NCI-H446 treated with DMSO at 0.1 percent for 48 hours (cell line): ENCODE measurements around the gene CST1.
"Not testable (repeated sequence)": the region's sequence is repeated elsewhere in the genome, so short reads cannot be mapped to it uniquely, and the experiment has no call there.

ENCODE experiments used
- DNase-seq: peaks from one replicate; lab custom pipeline; 2025; lab: John Stamatoyannopoulos, UW

CST1 gene, protein sequence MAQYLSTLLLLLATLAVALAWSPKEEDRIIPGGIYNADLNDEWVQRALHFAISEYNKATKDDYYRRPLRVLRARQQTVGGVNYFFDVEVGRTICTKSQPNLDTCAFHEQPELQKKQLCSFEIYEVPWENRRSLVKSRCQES

DNA sequence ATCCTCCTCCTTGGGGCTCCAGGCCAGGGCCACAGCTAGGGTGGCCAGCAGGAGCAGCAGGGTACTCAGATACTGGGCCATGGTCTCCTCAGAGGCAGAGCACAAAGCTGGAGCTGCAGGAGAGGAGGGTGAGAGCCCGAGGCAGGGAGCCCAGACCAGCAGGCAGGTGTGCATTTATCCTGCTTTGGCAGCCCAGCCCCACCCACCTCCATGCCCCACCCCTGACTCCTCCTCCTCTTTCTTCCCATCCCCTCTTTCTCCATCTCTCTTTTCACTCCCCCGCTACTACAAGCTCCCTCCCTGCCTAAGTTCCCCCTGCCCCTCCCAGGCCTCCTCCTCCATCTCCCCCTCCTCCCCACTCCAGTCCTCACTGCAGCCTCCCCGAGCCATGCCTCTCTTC is at the start of gene CST1:
CST1 (minus strand) TSS at position 150 of the 400 bp plus-strand sequence; CDS start at position 81, 69 bp downstream.
- not testable (repeated sequence) for DNase-seq

DNA sequence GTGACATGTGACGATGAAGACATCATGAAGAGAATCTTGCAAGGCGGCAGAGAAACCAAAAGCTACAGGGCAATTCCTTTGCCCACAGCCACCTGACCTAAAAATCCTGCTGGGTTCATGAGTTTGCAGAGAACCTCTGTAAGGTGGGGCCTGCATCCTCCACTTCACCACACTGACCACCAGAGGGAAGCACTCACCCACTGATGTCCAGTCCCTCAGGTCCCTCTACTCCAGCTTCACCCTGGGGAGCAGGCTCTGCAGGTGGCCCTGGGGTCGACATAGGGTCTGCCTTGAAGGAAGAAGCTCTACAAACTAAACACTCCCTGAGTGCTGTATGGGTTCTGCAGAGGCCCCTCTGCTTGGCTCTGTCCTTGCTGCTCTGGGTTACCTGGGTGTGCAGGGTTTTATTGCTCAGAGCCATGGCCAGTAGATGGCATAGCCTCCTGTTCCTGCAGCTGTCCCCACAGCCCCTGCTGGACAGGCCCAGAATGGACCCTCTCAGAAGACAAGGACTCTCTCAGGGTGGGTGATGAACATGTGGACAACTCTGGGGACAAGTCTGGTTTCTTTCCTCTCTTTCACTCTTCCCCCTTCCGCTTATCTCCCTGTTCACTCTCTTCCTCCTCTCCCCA is 48.6 kb upstream of the CST1 start:
- not testable (repeated sequence) for DNase-seq

DNA sequence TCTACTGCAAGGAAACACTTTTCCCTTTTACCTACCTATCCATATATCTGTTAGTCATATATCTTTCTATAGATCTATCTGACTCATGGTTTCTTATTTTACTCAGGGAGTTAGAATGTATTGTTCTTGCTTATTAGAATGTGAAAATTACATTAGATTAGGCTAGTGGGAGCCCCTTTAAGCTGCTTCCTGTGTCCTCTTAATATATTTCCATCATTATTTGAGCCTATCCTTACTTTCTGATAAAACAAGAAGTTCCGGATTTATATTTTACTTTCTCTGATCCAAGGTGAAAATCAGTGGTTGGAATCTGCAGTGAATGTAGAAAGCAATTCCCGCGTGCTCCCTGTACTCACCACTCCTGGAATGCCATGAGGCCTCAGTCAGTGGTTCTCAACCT is 44.8 kb upstream of the CST1 start:
- DNase-seq: no peak

DNA sequence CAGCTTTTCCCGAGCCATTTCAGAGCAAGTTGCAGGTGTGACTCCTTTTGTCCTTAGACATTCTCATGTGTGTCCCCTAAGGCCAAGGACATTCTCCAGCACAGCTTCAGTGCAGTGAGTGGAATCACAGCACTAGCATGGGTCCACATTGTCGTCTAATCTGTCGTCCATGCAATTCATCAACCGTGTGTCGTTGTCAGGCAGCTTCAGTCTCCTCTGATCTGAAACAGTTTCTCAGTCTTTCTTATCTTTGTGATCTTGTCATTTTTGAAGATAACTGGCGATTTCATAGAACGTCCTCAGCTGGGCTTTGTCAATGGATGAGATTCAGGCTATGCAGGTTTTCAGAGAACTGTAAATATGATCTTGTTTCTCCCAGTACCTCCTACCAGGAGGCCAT is 44.1 kb upstream of the CST1 start:
- DNase-seq: no peak

DNA sequence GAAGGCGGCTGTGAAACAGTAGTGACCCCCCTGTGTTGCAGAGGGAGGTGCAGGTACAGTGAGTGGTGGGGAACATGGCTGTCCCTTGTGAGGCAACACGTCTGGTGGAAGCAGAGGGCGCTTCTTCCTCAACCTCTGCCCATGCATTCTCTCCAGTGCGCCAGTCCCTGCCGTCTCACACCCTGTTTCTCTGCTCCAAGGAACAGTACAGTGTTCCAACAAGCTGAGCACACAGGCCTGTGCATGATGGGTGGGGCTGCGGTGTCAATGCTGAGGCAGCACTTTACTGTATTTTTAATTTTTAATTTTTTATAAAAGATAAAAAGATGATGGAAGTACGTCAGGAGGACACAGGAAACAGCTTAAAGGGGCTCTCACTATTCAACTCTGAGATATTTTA is 43.3 kb upstream of the CST1 start:
- DNase-seq: no peak

DNA sequence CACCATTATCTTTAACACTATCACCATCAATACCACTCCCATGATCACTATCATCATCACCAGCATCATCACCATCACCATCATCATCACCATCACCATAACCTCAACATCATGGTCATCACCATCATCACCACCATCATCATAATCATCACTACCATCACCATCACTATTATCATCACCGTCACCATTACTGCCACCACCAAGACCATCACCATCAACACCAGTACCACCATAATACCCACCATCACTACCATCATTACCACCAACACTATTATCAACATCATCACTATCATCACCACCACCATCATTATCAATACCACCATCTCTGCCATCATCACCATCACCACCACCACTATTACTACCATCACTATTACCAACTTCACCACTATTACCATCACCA is 32.7 kb upstream of the CST1 start:
- DNase-seq: no peak

DNA sequence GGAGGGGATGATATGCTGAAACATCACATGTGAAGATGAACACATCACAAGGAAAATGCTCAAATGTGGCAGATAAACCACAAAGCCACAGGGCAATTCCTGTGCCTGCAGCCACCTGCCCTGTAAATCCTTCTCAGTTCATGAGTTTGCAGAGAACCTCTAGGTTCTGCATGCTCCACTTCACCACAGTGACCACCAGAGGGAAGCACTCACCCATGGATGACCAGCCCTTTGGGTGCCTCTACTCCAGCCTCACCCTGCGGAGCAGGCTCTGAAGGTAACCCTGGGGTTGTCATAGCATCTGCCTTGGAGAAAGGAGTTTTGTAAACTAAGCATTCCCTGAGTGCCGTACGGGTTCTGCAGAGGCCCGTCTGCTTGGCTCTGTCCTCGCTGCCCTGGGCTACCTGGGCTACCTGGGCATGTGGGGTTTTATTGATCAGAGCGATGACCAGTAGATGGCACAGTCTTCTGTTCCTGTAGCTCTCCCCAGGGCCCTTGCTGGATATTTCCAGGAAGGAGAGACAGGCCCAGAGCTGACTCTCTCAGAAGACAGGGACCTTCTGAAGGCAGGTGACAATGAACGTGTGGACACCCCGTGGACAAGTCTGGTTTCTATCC is 31.7 kb upstream of the CST1 start:
- DNase-seq: no peak

DNA sequence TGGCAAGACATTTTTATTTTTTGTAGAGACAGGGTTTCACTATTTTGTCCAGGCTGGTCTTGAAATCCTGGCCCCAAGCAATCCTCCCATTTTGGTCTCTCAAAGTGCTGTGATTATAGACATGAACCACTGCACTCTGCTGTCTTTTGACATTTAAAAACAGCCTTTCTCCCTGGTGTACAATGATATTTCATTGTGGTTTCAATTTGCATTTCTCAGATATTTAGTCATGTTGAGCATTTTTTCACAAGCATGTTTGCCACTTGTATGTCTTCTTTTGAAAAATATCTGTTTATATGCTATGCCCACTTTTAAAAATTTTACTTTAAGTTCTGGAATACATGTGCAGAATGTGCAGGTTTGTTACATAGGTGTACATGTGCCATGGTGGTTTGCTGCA is 27.9 kb upstream of the CST1 start:
- not testable (repeated sequence) for DNase-seq

DNA sequence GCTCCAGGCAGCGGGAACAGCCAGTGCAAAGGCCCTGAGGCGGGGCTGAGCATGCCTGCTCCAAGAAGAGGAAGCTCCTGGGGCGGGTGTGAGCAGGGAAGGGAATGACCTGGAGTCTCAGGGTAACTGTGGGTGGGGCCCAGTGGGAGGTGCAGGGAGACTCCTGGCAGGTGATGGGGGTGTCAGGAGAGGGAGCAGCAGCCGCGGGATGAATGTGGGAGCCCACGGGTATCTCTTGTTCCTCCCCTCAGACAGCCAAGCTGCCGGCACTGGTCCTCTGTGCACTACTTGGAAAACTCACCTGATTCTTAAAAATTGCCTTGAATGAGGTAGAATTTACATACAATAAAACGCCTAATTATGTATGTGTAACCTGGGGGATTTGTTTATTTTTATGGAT is 26.6 kb upstream of the CST1 start:
- DNase-seq: not testable (repeated sequence)

DNA sequence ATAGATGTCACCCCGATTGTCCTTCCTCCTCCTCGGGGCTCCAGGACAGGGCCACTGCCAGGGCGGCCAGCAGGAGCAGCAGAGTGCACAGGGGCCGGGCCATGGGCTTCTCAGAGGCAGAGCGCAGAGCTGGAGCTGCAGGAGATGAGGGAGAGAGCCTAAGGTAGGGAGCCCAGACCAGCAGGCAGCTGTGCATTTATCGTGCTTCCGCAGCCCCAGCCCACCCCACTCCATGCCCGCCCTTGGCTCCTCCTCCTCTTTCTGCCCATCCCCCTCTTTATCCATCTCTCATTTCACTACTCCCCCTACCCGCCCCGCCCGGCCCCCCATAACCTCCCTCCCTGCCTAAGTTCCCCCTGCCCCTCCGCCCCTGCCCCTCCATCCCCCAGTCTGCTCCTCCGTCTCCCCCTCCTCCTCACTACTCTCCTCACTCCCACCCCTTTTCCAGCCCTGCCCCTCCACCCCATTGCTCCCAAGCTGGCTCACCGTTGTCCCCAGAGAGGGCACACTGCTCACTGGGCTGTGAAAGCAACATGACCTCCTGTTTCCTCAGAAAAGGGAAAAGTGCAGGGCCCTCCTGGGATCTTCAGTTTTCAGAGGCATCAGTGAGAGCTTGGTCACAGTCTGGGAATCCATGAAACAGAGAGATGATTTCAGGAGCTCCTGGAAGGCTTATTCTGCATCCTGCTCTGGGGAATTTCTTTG is 25.5 kb upstream of the CST1 start:
- DNase-seq: no peak

DNA sequence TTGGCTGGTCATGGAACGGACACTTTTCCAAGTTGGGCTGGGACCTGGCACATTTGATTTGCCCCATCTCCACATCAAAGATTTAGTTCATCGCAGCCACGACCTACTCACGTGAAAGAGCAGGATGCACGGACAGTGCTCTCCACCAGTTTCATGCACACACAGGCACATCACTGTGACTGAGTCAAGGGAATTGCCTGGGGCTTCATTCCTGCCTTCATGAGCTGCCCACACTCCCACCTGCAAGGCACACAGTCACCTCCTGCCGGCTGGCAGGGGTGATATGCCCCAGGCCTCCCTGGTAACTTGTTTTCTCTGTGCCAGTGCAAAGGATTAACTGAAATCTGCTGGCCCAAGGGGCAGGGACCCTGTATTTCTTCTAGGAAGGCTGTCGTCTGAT is 23.3 kb upstream of the CST1 start:
- no peak for DNase-seq

DNA sequence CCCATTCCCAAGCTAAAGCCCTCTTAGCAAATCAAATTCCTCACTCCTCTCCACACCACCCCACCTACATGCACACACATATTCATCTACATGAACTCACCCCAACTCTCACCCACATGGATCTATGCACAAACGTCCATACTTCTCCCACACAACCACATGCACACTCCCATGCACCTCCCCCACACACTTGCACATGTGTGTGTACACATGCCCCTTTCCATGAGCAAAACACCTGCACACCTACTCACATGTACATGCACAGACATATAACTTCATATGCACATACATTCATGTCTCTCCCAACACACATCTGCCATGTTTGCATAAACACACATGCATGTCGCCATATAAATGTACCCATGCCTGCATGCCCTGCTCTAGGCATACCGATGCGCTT is 22.8 kb upstream of the CST1 start:
- DNase-seq: no peak

DNA sequence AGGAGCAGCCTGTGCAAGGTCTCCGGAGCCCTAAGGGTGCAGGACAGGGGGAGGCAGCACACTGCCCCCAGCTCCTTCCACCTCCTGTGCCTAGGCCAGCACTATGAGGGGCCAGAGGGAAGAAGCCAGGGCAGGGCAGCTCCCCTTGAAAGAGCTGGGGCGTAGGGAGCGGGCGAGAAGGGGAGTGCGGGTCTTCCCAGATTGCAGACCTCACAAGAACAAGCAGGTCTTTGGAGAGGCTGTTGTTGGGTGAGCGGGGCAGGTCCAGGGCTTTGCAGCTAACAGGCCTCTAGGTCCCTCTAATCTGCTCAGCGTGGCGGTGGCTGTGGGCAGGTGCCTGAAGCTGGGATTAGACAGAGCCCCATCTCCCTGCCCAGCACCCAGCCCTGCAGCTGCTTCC is 22.4 kb upstream of the CST1 start:
- no peak for DNase-seq

DNA sequence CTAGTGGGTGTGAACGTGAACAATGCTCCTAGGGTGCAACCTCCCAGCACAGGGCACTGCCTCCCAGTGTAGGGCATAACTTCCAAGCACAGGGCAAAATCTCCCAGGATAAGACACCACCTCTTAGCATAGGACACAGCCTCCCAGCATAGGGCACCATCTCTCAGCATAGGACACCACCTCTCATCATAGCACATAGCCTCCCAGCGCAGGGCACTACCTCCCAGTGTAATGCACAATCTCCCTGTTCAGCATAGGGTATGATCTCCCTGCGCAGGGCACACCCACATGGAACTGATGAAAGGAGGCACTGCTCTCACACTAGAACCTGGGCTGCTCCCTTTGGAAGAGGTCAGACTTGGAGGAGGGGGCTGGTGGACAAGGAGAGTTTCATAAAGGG is 21.3 kb upstream of the CST1 start:
- no peak for DNase-seq

DNA sequence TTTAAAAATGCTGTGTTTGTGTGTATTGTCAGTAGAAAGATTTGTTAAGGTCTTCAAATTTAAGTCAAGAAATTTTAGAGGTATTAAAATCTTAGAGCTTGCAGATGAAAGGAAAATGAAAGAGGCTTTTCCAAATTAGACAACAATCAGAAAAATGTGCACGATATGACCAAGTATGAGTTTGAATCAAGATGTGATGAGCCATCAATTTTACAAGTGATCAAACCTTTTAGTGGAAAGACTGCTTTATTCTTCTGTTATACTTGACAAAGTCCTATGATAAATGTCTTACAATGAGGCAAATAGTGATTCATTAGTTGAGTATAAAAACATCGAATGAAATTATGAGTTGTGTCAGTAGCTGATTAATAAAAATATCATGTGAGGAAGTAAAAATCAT is 19.6 kb upstream of the CST1 start:
- DNase-seq: no peak

DNA sequence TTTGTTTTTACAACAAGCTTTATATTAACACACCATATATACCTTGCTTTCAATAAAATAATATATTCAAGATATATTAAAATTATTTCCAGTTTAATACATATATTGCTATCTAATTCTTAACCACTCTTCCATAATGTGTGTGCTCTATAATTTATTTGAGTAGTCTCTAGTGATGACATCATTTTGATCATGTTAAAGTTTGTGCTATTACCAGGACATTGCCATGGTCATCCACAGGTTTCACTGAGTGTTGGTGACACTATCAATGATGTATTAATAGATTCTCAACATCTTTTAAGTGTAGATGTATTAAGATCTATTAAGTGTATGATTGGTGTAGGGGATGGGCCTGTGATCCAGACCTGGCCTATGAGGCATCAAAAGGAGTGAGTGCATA is 17.8 kb upstream of the CST1 start:
- DNase-seq: not testable (repeated sequence)

DNA sequence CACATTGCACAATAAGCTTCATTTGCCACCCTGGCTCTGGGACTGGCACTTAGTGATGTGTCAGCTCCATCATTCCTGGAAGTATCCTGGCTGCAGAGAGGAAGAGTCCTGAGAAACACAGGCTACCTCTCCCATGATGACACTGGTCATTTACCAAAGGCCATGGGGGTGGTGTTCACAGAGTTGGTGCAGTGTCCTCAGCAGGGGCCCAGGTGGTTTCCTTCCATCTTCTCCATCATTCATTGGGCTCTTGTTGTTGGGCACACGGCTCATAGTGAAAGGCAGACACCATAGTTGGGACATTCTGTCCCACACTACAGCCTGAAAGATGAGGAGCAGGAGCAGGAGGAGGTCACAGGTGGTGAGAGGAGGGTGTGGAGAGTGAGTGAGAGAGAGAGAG is 15.8 kb upstream of the CST1 start:
- no peak for DNase-seq

DNA sequence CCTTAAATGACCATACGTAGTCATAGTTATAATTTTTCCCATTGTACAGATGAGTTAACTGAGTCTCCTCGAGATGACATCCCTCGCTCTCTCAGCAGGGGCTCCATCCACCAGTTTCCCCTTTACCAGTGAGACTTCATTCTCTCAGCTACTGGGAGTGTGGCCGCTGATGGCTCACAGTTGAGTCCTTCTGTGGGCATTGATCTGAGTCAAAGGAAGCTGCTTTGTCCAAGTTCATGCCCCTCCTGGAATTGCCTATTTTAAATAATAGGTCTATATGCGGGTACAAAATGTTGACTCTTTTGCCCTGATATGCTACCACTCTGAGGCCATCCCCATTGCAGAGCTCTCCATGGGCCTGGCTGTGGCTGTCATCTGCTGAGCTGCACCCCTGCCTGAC is 14.8 kb upstream of the CST1 start:
- no peak for DNase-seq

DNA sequence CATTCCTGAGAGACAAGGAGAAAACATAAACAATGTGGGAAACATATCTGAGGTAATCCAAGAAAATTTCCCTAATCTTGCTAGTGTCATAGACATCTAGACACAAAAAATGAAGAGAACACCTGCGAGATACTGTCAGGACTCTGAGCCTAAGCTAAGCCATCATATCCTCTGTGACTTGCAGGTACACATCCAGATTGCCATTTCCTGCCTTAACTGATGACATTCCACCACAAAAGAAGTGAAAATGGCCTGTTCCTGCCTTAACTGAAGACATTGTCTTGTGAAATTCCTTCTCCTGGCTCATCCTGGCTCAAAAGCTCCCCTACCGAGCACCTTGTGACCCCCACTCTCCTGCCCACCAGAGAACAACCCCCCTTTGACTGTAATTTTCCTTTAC is 13.9 kb upstream of the CST1 start:
- DNase-seq: not testable (repeated sequence)

DNA sequence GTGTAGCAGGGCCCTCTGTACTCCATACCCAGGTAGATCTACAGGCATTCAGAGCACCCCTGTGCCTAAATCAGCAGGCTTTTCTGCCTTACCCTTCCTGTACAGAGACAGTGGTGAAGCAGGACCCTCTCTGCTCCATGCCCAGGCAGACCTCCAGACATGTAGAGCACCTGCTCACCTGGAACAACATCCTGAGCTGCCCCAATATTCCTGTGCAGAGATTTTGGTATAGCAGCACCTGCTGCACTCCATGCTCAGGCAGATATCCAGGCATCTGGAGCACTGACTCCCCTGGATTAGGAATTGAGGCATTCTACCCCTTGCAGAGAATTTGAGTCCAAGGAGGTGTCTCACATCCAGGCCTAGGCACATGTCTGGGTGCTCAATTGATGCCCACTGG is 12.6 kb upstream of the CST1 start:
- no peak for DNase-seq

DNA sequence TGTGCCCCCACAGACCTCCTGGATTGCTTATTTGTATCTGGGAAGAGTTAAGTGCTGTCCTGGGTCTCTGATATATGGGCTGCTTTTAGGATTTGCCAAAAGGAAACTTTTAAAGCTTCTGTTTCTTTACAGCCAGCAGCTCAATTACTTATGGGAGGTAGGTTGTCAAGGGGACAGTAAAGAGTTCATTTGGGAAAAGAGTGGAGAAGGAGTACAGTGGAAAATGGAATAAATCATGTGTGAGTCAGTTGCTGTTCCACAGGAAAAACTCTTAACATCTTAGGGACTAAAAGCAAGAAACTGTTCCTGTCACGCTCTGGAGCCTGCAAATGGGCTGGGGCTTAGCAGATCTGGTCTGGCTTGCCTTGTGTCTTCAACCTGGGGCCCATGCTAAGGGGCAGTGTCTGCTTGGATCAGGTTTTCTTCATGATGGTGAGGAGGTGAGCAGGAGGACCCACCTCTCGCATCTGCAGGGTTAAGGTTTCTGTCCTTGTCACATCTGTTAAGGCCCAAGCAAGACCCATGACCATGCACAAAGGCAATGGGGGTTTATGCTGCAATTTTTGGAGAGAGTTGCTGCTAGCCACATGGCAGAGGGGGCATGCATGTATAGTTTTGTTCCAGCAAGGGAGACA is 8.7 kb upstream of the CST1 start:
- no peak for DNase-seq

DNA sequence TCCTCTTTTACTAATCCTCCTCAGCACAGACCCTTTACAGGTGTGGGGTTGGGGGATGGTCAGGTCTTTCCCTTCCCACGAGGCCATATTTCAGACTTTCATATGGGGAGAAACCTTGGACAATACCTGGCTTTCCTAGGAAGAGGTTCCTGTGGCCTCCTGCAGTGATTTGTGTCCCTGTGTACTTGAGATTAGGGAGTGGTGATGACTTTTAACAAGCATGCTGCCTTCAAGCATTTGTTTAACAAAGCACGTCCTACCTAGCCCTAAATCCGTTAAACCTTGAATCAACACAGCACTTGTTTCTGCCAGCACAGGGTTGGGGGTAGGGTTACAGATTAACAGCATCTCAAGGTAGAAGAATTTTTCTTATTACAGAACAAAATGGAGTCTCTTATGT is 6.1 kb upstream of the CST1 start:
- not testable (repeated sequence) for DNase-seq

DNA sequence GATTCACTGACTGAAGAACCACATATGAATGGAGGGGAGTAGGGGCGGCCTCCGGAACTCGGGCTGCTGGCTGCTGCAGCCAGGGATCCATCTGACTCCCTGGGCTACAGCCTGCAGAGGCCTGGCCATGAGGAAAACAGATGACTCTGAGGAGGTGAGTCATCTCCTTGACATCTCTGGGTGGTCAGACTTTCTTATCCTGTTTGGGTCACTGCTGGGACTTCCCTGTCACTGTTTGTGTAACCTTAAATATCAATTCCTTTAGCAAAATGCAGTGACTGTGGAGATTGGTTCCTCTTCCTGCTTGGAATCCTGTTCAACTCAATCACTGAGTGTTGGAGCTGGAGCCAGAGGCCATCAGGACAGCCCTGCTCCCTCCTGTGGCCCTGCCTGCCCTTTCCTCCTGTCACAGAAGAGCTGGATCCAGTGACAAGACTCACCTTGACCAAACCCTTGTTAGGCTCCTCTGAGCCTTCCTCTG is 4.4 kb upstream of the CST1 start:
- not testable (repeated sequence) for DNase-seq
